ENCODE data around the gene ZNF592. TPM values are rescaled to one million over a fixed set of nuclear protein-coding genes. Genes with fewer than 3 reads are reported as not detected.

Gene ZNF592
- total RNA-seq, 6 donors from 2014 or later, result 22.5 to 35.2 (median 26.7) TPM

DNA sequence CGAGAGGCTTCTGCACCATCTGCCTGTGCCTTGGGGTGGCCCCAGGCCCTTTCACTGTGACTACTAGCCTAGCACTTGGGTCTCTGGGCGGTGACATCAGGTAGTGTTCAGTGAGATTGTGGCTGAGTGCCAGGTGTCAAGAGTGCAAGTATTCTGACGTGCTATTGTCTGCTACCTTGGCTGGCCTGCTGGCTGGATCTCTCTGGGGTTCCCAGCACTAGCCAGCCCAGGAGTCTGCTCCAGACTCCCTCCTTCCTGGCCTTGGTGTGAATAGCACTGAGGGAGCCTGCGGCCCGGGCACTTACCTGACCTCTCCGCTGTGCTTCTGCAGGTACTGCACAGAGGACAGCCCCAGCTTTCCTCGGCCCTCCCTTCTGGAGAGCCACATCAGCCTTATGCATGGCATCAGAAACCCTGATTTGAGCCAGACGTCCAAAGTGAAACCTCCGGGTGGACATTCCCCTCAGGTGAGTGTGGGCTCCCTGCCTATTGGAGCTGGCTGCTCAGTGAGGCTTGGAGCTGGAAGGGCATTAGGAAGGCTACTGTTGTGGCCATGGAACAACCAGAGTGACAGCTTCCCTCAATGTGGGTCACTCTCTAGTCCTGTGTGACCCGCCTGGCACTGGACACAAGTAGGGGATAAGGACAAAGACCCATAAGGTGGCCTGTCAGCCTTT is 51.3 kb downstream of the ZNF592 start:
- DNase-seq, result no peak
- no peak for ATAC-seq (ENCODE audit: low FRiP score in 2 of 2)
- Histone ChIP-seq H3K36me3 (peaks cover 30 to 78% (median 67%) of the 10 kb centered on the region in 4 donors), H3K27me3 (no peaks in the 10 kb centered on the region), H3K27ac (no peak overlapping the region), H3K4me3 (no peak overlapping the region), H3K9me3 (no peaks in the 10 kb centered on the region), H3K4me1 (peaks cover 0 to under 1% (median 0%) of the 10 kb centered on the region in 4 donors)
- TF ChIP-seq POLR2A (IDR thresholded peaks at IDR 0.05), result no peak
- no peak for TF ChIP-seq EP300 (IDR thresholded peaks at IDR 0.05)
- TF ChIP-seq, protein P1, sequence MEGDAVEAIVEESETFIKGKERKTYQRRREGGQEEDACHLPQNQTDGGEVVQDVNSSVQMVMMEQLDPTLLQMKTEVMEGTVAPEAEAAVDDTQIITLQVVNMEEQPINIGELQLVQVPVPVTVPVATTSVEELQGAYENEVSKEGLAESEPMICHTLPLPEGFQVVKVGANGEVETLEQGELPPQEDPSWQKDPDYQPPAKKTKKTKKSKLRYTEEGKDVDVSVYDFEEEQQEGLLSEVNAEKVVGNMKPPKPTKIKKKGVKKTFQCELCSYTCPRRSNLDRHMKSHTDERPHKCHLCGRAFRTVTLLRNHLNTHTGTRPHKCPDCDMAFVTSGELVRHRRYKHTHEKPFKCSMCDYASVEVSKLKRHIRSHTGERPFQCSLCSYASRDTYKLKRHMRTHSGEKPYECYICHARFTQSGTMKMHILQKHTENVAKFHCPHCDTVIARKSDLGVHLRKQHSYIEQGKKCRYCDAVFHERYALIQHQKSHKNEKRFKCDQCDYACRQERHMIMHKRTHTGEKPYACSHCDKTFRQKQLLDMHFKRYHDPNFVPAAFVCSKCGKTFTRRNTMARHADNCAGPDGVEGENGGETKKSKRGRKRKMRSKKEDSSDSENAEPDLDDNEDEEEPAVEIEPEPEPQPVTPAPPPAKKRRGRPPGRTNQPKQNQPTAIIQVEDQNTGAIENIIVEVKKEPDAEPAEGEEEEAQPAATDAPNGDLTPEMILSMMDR (IDR thresholded peaks at IDR 0.05), result no peak
- no peak for TF ChIP-seq POLR2AphosphoS5 (IDR thresholded peaks at IDR 0.05)
- 94 to 100% methylated on average over 3 to 10 of the region's 10 CpGs for WGBS, 2 donors

DNA sequence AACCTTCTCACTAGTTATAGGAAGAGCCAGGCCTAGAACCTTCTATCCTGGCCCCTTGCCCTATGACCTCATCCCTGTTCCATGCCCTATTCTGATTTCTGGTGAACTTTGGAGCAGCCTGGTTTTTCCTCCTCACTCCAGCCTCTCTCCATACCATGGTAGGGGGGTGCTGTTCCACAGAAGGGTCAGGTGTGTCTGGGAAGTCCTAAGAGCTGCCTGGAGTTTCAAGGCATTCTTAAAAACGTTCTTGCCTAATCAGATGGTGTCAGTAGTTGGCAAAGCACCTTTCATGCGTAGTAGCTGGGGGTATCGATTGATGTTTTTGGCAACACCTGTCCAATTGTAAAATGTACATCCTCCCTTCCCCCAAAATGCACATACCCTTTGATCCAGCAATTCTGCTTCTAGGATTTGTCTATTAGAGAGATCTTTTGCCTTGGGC is 52.0 kb downstream of the ZNF592 start:
- no peak for ATAC-seq (ENCODE audit: low FRiP score in 2 of 2)
- WGBS, 2 donors, result 83 to 92% methylated on average over 3 of the region's 3 CpGs

DNA sequence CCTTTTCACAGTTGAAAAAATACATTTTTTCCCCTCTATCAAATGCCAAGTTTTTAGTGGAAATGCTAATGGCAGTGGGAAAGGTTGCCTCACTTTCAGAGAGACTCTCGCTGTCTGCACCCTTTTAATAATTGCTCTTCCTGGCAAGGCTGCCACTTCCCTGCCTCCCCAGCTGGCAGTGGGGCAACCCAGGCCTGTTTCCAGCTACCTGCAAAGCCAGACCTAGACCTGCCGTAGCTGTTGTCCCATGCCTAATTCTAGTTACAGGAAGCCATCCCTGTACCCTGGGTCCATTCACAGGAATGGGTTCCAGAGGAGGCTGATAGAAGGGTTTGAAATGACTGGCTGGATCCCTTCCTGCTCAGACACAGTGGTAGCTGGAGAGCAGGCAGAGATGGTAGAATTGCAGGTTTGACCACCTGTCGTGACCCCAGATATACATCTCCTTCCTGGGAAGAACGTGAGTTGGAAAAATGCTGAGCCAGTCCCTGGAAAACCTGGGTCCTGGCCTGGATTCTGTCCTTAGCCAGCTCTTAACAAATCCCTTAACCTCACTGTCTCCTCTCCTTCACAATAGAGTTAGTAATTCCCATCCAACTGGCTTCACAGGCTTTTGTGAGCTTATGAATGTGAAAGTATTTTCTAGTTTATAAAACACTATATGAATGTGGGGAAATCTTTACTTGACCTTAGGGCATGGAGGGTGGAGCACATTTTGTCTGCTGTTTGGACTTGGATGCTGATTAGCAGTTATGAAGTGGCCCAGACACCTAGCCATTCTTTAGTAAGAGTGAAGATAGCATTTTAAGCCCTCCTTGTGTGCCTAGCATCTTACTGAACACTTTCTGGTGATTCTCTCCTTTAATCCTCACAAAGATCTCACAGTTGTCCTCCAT is 55.9 kb downstream of the ZNF592 start:
- H3K36me3 ChIP-seq, result peaks cover 23 to 58% (median 46%) of the 10 kb centered on the region in 4 donors
- H3K27ac ChIP-seq, result no peak overlapping the region
- DNase-seq, result no peak
- 74 to 87% methylated on average over 4 of the region's 4 CpGs for WGBS, 2 donors
- ATAC-seq (ENCODE audit: low FRiP score in 2 of 2), result no peak
- H3K4me3 ChIP-seq, result no peak overlapping the region
- TF ChIP-seq, protein P1 (IDR thresholded peaks at IDR 0.05), result no peak
- TF ChIP-seq POLR2AphosphoS5 (IDR thresholded peaks at IDR 0.05) (no peak), EP300 (IDR thresholded peaks at IDR 0.05) (no peak), POLR2A (IDR thresholded peaks at IDR 0.05) (no peak)
- H3K9me3 ChIP-seq, result no peaks in the 10 kb centered on the region
- peaks cover 0 to 10% (median 0%) of the 10 kb centered on the region in 4 donors for H3K4me1 ChIP-seq
- no peaks in the 10 kb centered on the region for H3K27me3 ChIP-seq

More for the DNA sequence above, 52.0 kb downstream of the ZNF592 start:
- TF ChIP-seq EP300 (IDR thresholded peaks at IDR 0.05) (no peak), POLR2A (IDR thresholded peaks at IDR 0.05) (no peak), POLR2AphosphoS5 (IDR thresholded peaks at IDR 0.05) (no peak)
- TF ChIP-seq, protein P1 (IDR thresholded peaks at IDR 0.05), result no peak
- no peaks in the 10 kb centered on the region for H3K27me3 ChIP-seq
- no peaks in the 10 kb centered on the region for H3K9me3 ChIP-seq
- H3K36me3 ChIP-seq, result peaks cover 30 to 81% (median 71%) of the 10 kb centered on the region in 4 donors
- DNase-seq, result no peak
- H3K4me1 ChIP-seq, result peaks cover 0 to 3% (median 0%) of the 10 kb centered on the region in 4 donors
- no peak overlapping the region for H3K4me3 ChIP-seq
- H3K27ac ChIP-seq, result no peak overlapping the region

DNA sequence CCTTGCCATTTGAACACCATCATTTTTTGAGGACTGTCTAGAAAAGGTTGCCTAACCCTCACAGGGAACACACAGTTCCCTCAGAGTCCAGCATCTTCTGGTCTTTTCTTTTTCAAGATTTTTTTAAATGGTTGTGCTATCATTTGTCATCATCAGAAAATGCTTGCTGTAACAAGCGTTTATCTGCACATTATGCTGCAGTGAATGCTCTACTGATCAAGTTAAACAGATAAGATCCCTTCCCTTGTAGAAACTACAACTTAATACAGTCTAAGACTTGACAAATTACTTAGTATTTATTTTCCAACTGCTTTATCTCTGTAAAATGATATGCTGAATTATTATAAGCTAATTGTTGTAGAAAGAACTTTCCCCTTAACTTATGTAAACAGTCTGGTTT is 56.8 kb downstream of the ZNF592 start:
- Histone ChIP-seq H3K4me3 (no peak overlapping the region), H3K27ac (no peak overlapping the region), H3K9me3 (no peaks in the 10 kb centered on the region), H3K4me1 (peaks cover 0 to 10% (median 0%) of the 10 kb centered on the region in 4 donors), H3K27me3 (no peaks in the 10 kb centered on the region), H3K36me3 (peaks cover 14 to 49% (median 36%) of the 10 kb centered on the region in 4 donors)
- TF ChIP-seq POLR2A (IDR thresholded peaks at IDR 0.05) (no peak), POLR2AphosphoS5 (IDR thresholded peaks at IDR 0.05) (no peak), EP300 (IDR thresholded peaks at IDR 0.05) (no peak)
- TF ChIP-seq, protein P1 (IDR thresholded peaks at IDR 0.05), result no peak
- ATAC-seq (ENCODE audit: low FRiP score in 2 of 2), result no peak
- DNase-seq, result no peak
- whole genome bisulfite sequencing, 2 donors, result 83 to 85% methylated on average over 1 of the region's 1 CpG

Measured in upper lobe of left lung (tissue), 6 donors.